Ramos (cell line): Measurements from ENCODE around the gene FBXO48.

Source experiments
- in situ Hi-C: fragments of 300-500 bp; cut with MboI; formaldehyde crosslinking; loops from one replicate; pipeline ENCODE4 v1.14.3; 2022; ENCODE audit warnings: low sequenced_read_pairs; ENCODE audit not compliant: unreplicated experiment

The FBXO48 gene

DNA sequence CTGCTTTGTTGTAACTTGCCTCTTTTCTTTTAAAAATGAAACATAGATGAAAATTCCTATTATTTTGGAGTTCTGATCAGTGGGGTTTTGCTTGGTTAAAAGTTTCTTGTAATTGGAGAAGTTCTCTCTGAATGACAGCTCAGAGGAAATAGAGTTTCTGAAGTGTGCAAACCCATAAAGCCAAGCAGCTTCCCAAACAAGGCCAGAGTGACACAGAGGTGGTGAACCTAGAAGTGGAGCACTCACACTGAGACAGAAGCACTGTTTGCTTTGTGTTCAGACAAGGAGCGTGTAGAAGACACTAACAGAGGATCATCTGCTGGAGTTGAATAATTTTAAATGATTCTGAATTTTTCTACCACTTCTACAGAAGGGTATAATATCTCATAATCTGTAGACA lies 49.2 kb downstream of the FBXO48 start:
- in situ Hi-C loops = no loop called here

DNA sequence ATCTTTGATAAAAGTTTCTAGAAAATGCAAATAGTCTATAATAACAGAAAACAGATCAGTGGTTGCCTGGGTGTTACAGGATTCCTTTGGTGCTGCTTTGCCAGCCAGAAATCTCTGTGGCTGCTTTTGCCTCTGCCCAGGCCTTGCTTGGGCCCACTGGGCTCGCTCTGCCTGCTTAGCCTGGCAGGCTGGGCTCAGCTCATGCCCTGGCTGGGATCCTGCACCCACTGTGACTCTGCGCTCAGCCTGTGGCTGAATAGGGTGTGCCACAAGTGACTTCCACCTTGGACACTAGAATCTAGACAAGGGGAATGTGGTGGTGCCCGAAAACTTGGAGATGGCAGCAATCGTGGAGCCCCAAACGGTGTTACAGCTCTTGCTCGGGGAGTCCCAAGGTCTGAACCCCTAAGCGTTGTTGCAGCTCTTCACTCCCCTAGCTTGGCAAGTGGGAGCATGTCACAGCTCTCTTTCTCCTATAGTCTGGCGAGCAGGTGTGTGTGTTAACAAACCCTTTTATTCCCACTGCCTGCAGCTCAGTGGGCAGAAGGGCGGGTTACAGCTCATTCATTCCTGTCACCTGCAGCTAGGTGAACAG lies 50.9 kb downstream of the FBXO48 start:
- in situ Hi-C loops = no loop called here

DNA sequence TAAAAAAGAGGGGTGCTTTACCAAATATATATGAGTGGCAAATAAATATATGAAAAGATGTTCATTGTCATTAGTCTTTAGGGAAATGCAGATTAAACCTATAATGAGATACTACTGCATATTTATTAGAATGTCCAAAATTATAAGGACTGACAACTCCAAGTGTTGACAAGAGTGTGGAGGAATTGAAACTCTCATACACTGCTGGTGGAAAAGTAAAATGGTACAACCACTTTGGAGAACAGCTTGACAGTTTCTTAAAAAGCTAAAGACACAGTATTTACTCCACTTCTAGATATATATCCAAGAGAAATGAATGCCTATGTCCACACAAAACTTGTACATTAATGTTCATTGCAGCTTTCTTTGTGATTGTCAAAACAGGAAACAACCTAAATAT lies 51.6 kb downstream of the FBXO48 start:
- in situ Hi-C loops = no loop called here

DNA sequence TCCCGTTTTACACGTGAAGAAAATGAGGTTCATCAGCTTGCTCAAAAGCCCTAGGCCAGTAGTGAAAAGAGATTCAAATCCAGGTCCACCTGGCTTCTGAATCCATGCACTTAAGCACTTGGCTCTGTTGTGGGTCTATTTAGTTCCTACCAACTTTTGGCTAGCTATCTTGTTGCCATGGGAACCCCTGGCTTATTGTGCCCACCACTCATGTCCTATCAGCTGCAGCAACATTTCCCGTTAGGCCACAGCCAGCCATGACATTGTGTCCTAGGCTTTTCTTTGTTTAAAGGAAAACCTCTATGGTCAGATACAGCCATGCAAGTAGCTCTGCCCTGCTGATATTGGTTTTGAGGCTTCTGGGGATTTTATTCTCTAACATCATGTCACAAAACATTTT lies 52.2 kb downstream of the FBXO48 start:
- in situ Hi-C loops = no loop called here

DNA sequence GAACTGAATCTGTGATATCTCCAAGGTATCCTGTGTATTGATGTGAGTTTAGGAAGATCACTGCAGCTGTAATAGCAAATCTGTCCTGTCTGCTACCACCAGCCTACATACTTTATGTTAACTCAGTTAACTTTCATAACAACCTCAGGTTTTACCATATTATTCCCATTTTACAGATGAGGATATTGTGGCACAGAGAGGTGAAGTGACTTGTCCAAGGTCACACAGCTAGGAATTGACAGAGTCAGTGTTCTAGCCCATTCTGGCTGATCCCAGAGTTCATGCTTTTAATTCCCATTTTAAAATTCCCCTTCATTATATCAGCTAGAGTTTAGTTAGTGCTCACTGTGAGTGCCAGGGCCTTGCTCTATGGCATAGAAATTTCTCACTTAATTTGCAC lies 52.6 kb downstream of the FBXO48 start:
- in situ Hi-C loops = no loop called here

DNA sequence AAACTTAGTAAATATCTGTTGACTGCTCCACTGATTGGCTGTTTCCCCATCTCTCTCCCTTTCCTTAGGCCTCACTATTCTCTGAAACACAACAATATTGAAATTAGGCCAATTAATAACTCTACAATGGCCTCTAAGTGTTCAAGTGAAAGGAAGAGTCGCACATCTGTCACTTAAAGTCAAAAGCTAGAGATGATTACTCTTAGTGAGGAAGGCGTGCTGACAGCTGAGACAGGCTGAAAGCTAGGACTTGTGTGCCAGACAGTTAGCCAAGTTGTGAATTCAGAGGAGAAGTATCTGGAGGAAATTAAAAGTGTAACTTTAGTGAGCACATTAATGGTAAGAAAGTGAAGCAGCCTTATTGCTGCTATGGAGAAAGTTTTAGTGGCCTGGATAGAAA lies 53.6 kb downstream of the FBXO48 start:
- in situ Hi-C loops = no loop called here

DNA sequence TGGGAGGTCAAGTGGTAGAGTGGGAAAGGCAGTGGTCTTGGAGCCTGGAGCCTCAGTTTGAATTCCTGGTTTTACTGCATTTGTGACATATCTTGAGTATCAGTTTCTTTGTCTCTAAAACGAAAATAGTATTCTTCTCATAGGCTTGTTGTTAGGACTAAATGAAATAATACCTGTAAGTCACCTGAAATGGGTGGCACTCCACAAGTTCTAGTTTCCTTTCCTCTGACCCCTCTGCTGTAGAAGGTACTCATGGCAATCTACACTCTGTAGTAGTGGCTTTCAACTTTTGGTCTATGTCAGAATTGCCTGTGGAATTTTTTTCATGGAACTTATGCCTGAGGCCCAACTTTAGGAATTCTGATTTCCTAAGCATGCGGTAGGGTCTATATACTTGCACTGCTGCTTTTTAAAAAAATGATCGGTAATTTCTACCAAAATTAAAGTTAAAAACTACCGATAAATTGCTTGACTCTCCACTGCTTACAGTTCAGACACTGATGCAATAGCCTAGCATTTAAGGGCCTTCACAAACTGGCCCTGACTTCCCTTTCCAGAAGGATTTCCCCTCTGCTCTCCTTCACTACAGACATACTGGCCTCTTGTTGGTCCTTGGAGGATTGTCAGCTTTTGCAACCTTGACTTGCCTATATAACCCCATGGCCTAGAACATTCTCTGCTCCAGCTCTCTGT lies 54.8 kb downstream of the FBXO48 start:
- in situ Hi-C loops = no loop called here

DNA sequence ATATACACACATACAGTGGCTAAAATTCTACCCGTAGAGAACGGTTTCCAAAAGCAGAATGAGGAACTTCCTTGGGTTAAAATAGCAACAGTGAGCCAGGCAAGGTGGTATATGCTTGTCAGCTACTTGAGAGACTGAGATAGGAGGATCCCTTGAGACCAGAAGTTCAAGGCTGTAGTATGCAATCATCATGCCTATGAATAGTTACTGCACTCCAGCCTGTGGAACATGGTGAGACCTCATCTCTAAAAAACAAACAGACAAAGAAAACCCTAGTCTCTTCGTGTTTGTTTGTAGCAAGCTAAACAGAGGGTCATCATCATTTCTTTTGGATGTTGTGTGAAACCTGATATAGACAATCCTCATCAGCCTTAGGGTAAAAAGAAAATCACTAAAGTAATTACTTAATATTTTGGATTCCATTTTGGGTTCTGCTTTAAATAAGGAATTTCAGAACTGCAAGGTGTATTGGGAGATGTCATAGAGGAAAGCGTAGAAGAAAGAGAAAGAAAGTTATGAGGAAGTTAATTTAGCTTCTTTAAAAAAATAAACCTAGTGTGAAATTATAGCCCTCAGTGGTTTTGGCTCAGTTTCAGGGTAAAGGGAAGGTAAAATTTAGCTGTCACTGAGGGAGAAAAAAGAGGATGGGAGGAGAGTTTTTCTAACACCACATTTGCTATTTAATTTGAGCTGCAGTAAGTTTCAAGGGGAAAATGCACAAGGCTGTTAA lies 55.5 kb downstream of the FBXO48 start:
- in situ Hi-C loops = no loop called here
